HepG2 (cell line): ENCODE data around the gene OGFR. TPM values are rescaled to one million over a fixed set of nuclear protein-coding genes. Genes with fewer than 3 reads are reported as not detected.

Experiments used
- ARID4A ChIP-seq: sonication (generic); formaldehyde crosslinking; IDR thresholded peaks from 2 replicates; pipeline ENCODE4 v1.5.0; 2020; ENCODE audit warnings: mild to moderate bottlenecking, missing genetic modification reagents, borderline replicate concordance
- CBX5 ChIP-seq: sonication (generic); formaldehyde crosslinking; IDR thresholded peaks from 2 replicates; pipeline ENCODE4 v1.4.0; 2020; ENCODE audit warnings: missing genetic modification reagents, borderline replicate concordance
- ESRRA ChIP-seq: sonication (generic); formaldehyde crosslinking; IDR thresholded peaks from 2 replicates; pipeline ENCODE4 v1.5.1; 2020; ENCODE audit warnings: mild to moderate bottlenecking, low read depth, missing genetic modification reagents
- HOXA5 ChIP-seq: sonication (generic); formaldehyde crosslinking; IDR thresholded peaks from 2 replicates; pipeline ENCODE4 v1.4.0; 2020; ENCODE audit warnings: missing genetic modification reagents
- KDM2A ChIP-seq: sonication (generic); formaldehyde crosslinking; IDR thresholded peaks from 2 replicates; pipeline ENCODE4 v1.4.0; 2020; ENCODE audit warnings: low read depth, missing genetic modification reagents, borderline replicate concordance
- MAFF ChIP-seq: IDR thresholded peaks from 2 replicates; pipeline ENCODE4 v1.6.1; 2011; ENCODE audit warnings: low read depth, low read length, improper control_type of control experiment
- MTA1 ChIP-seq: sonication (generic); formaldehyde crosslinking; IDR thresholded peaks from 2 replicates; pipeline ENCODE4 v1.4.0; 2020; ENCODE audit warnings: missing genetic modification reagents, mild to moderate bottlenecking, borderline replicate concordance
- MZF1 ChIP-seq: sonication (generic); formaldehyde crosslinking; IDR thresholded peaks from 2 replicates; pipeline ENCODE4 v1.8.1; 2023; ENCODE audit warnings: mild to moderate bottlenecking, missing genetic modification reagents, borderline replicate concordance
- PRDM4 ChIP-seq: sonication (generic); formaldehyde crosslinking; IDR thresholded peaks from 2 replicates; pipeline ENCODE4 v1.9.0; 2021; ENCODE audit warnings: missing genetic modification reagents, borderline replicate concordance
- SOX6 ChIP-seq, 2 experiments: fragments of 450-650 bp in 1 of 2; sonication (generic) in 1 of 2; formaldehyde crosslinking in 1 of 2; IDR thresholded peaks; 2 replicates each; pipeline versions ENCODE4 v1.4.0 to v1.6.1; 2017 to 2020; ENCODE audit warnings: antibody characterized with exemption in 1 of 2, mild to moderate bottlenecking in 1 of 2, missing genetic modification reagents in 1 of 2
- SP140L ChIP-seq: sonication (generic); formaldehyde crosslinking; IDR thresholded peaks from 2 replicates; pipeline ENCODE4 v1.4.0; 2020; ENCODE audit warnings: missing genetic modification reagents, borderline replicate concordance
- ZNF326 ChIP-seq: sonication (generic); formaldehyde crosslinking; IDR thresholded peaks from 2 replicates; pipeline ENCODE4 v1.4.0; 2020; ENCODE audit warnings: missing genetic modification reagents, borderline replicate concordance
- ZNF362 ChIP-seq: sonication (generic); formaldehyde crosslinking; IDR thresholded peaks from 2 replicates; pipeline ENCODE4 v1.4.0; 2020; ENCODE audit warnings: missing genetic modification reagents, mild to moderate bottlenecking, borderline replicate concordance
- ZNF644 ChIP-seq: IDR thresholded peaks from 2 replicates; pipeline ENCODE4 v1.6.1; 2016; ENCODE audit warnings: low read depth
- ZNF768 ChIP-seq: sonication (generic); formaldehyde crosslinking; IDR thresholded peaks from 2 replicates; pipeline ENCODE4 v1.4.0; 2020; ENCODE audit warnings: missing genetic modification reagents
- ZNF841 ChIP-seq: sonication (generic); formaldehyde crosslinking; IDR thresholded peaks from 2 replicates; pipeline ENCODE4 v1.8.1; 2023; ENCODE audit warnings: missing genetic modification reagents, borderline replicate concordance
- polyA plus RNA-seq, 8 experiments: library from polyadenylated mRNA; depleted of rRNA in 3 of 8; stranded (reverse) in 7 of 8; unstranded in 1 of 8; fragments of >200 nt; fragmentation: Illumina TruSeq in 4 of 8; extraction: Trizol in 4 of 8; gene quantifications; 2 replicates each; pipeline versions ENCODE4 v1.2.1 to v1.2.3, GENCODE V29; 2011 to 2016; ENCODE audit warnings: low read depth in 4 of 8, missing spikeins in 1 of 8, mixed read lengths in 1 of 8; ENCODE audit not compliant: insufficient read depth in 1 of 8
- total RNA-seq, 5 experiments: library from RNA; depleted of rRNA; stranded (reverse); fragments of >200 nt; fragmentation: Illumina TruSeq; extraction: Trizol; gene quantifications; 2 replicates each; pipeline ENCODE4 v1.2.3, GENCODE V29; 2016; ENCODE audit warnings: low read depth in 1 of 5
- TF ChIP-seq, protein P1 (sequence below): sonication (generic); formaldehyde crosslinking; IDR thresholded peaks from 2 replicates; pipeline ENCODE4 v1.5.0; 2020; ENCODE audit warnings: missing genetic modification reagents
- TF ChIP-seq, protein P2 (sequence below): sonication (generic); formaldehyde crosslinking; IDR thresholded peaks from 2 replicates; pipeline ENCODE4 v1.9.0; 2021; ENCODE audit warnings: missing genetic modification reagents, borderline replicate concordance

Gene OGFR
- total and polyA plus RNA-seq, 2 of the 13 experiments (the other 11 are each of a cell fraction or from before 2014, with no cell fraction given), result 47.7 to 81.8 TPM

DNA sequence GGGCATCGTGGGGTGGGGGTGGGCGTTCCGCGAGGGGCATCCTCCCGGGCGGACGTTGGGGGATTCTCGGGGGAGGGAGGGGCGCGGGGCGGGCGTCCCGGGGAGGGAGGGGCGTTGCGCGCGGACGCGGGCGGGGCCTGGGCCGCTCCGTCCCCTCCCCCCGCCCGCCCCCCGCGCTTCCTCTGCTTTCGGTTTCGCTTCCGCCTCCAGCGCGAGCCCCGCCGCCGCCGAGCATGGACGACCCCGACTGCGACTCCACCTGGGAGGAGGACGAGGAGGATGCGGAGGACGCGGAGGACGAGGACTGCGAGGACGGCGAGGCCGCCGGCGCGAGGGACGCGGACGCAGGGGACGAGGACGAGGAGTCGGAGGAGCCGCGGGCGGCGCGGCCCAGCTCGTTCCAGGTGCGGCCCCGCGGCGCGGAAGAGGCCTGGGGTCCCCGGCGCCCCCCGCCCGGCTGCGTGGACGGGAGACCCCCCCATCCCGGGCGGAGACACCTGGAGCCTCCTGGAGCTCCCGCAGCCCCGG is at the start of gene OGFR (continued):
- TF ChIP-seq ZNF362 (CRISPR knock-in tag) (no peak), PRDM4 (CRISPR knock-in tag) (no peak), MTA1 (no peak), MAFF (no peak), MZF1 (CRISPR knock-in tag) (no peak), SP140L (CRISPR knock-in tag) (no peak), HOXA5 (CRISPR knock-in tag) (0 out of 2 replicates have a peak, but pooled peaks have one; percentile 57), ESRRA (no peak), CBX5 (CRISPR knock-in tag) (0 out of 2 replicates have a peak, but pooled peaks have one; percentile 56), SOX6 (IDR thresholded peaks at IDR 0.05) (no peak), SOX6 (CRISPR knock-in tag; IDR thresholded peaks at IDR 0.05) (no peak), ZNF644 (CRISPR knock-in tag) (no peak), ZNF326 (no peak), KDM2A (CRISPR knock-in tag) (peak; percentile 95), ZNF768 (CRISPR knock-in tag) (peak; percentile 79; the same call in 1 of the 2 replicates), ARID4A (peak; percentile 77), ZNF841 (CRISPR knock-in tag) (no peak)
- TF ChIP-seq, protein P1, sequence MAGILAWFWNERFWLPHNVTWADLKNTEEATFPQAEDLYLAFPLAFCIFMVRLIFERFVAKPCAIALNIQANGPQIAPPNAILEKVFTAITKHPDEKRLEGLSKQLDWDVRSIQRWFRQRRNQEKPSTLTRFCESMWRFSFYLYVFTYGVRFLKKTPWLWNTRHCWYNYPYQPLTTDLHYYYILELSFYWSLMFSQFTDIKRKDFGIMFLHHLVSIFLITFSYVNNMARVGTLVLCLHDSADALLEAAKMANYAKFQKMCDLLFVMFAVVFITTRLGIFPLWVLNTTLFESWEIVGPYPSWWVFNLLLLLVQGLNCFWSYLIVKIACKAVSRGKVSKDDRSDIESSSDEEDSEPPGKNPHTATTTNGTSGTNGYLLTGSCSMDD (CRISPR knock-in tag), result no peak
- TF ChIP-seq, protein P2, sequence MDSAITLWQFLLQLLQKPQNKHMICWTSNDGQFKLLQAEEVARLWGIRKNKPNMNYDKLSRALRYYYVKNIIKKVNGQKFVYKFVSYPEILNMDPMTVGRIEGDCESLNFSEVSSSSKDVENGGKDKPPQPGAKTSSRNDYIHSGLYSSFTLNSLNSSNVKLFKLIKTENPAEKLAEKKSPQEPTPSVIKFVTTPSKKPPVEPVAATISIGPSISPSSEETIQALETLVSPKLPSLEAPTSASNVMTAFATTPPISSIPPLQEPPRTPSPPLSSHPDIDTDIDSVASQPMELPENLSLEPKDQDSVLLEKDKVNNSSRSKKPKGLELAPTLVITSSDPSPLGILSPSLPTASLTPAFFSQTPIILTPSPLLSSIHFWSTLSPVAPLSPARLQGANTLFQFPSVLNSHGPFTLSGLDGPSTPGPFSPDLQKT (CRISPR knock-in tag), result no peak
